HepG2 (cell line): Measurements from ENCODE around the gene ANKRD11. TPM values are rescaled to one million over a fixed set of nuclear protein-coding genes. Genes with fewer than 3 reads are reported as not detected.

Experiments used
- DNMT1 ChIP-seq: sonication (generic); formaldehyde crosslinking; IDR thresholded peaks from 2 replicates; pipeline ENCODE4 v1.5.1; 2020; ENCODE audit warnings: mild to moderate bottlenecking, missing genetic modification reagents
- FOXA1 ChIP-seq, 2 experiments: fragments of 450-650 bp in 1 of 2; sonication (generic) in 1 of 2; formaldehyde crosslinking in 1 of 2; IDR thresholded peaks; 2 replicates each; pipeline versions ENCODE4 v1.4.0 to v1.6.1; 2016 to 2020; ENCODE audit warnings: missing genetic modification reagents in 1 of 2
- JDP2 ChIP-seq: sonication (generic); formaldehyde crosslinking; IDR thresholded peaks from 2 replicates; pipeline ENCODE4 v1.8.1; 2022; ENCODE audit warnings: missing genetic modification reagents, borderline replicate concordance
- MAFF ChIP-seq: IDR thresholded peaks from 2 replicates; pipeline ENCODE4 v1.6.1; 2011; ENCODE audit warnings: low read depth, low read length, improper control_type of control experiment
- MED8 ChIP-seq: sonication (generic); formaldehyde crosslinking; IDR thresholded peaks from 2 replicates; pipeline ENCODE4 v1.8.1; 2023; ENCODE audit warnings: mild to moderate bottlenecking, missing genetic modification reagents; ENCODE audit not compliant: insufficient replicate concordance
- MIXL1 ChIP-seq: IDR thresholded peaks from 2 replicates; pipeline ENCODE4 v1.6.1; 2016
- NCOA1 ChIP-seq: sonication (generic); formaldehyde crosslinking; IDR thresholded peaks from 2 replicates; pipeline ENCODE4 v1.9.0; 2021; ENCODE audit warnings: missing genetic modification reagents
- NFE2 ChIP-seq: sonication (generic); formaldehyde crosslinking; IDR thresholded peaks from 2 replicates; pipeline ENCODE4 v1.4.0; 2020; ENCODE audit warnings: missing genetic modification reagents
- PHB2 ChIP-seq: fragments of 450-650 bp; IDR thresholded peaks from 2 replicates; pipeline ENCODE4 v1.6.1; 2018; ENCODE audit not compliant: partially characterized antibody
- SIN3B ChIP-seq: fragments of 150-350 bp; IDR thresholded peaks from 2 replicates; pipeline ENCODE4 v1.6.1; 2014; ENCODE audit warnings: low read length
- TARDBP ChIP-seq: sonication (generic); formaldehyde crosslinking; IDR thresholded peaks from 2 replicates; pipeline ENCODE4 v1.8.0; 2022; ENCODE audit warnings: mild to moderate bottlenecking, missing genetic modification reagents
- YEATS4 ChIP-seq: sonication (generic); formaldehyde crosslinking; IDR thresholded peaks from 2 replicates; pipeline ENCODE4 v1.4.0; 2020; ENCODE audit warnings: missing genetic modification reagents, borderline replicate concordance
- ZC3H13 ChIP-seq: sonication (generic); formaldehyde crosslinking; IDR thresholded peaks from 2 replicates; pipeline ENCODE4 v1.8.1; 2023; ENCODE audit warnings: mild to moderate bottlenecking, missing genetic modification reagents, moderate library complexity
- ZNF12 ChIP-seq: sonication (generic); formaldehyde crosslinking; IDR thresholded peaks from 2 replicates; pipeline ENCODE4 v1.5.0; 2020; ENCODE audit warnings: missing genetic modification reagents
- ZNF343 ChIP-seq: sonication (generic); formaldehyde crosslinking; IDR thresholded peaks from 2 replicates; pipeline ENCODE4 v1.4.0; 2020; ENCODE audit warnings: mild to moderate bottlenecking, missing genetic modification reagents
- ZNF577 ChIP-seq: sonication (generic); formaldehyde crosslinking; IDR thresholded peaks from 2 replicates; pipeline ENCODE4 v1.4.0; 2020; ENCODE audit warnings: mild to moderate bottlenecking, low read depth, missing genetic modification reagents, borderline replicate concordance
- ZNF780A ChIP-seq: sonication (generic); formaldehyde crosslinking; IDR thresholded peaks from 2 replicates; pipeline ENCODE4 v1.8.0; 2022; ENCODE audit warnings: mild to moderate bottlenecking, missing genetic modification reagents, moderate library complexity
- polyA plus RNA-seq, 8 experiments: library from polyadenylated mRNA; depleted of rRNA in 3 of 8; stranded (reverse) in 7 of 8; unstranded in 1 of 8; fragments of >200 nt; fragmentation: Illumina TruSeq in 4 of 8; extraction: Trizol in 4 of 8; gene quantifications; 2 replicates each; pipeline versions ENCODE4 v1.2.1 to v1.2.3, GENCODE V29; 2011 to 2016; ENCODE audit warnings: low read depth in 4 of 8, missing spikeins in 1 of 8, mixed read lengths in 1 of 8; ENCODE audit not compliant: insufficient read depth in 1 of 8
- total RNA-seq, 5 experiments: library from RNA; depleted of rRNA; stranded (reverse); fragments of >200 nt; fragmentation: Illumina TruSeq; extraction: Trizol; gene quantifications; 2 replicates each; pipeline ENCODE4 v1.2.3, GENCODE V29; 2016; ENCODE audit warnings: low read depth in 1 of 5
- TF ChIP-seq, protein P1 (sequence below): sonication (generic); formaldehyde crosslinking; IDR thresholded peaks from 2 replicates; pipeline ENCODE4 v1.4.0; 2020; ENCODE audit warnings: missing genetic modification reagents
- TF ChIP-seq, protein P2 (sequence below): sonication (generic); formaldehyde crosslinking; IDR thresholded peaks from 2 replicates; pipeline ENCODE4 v1.5.1; 2020; ENCODE audit warnings: missing genetic modification reagents, mild to moderate bottlenecking, borderline replicate concordance
- TF ChIP-seq, protein P3 (sequence below): sonication (generic); formaldehyde crosslinking; IDR thresholded peaks from 2 replicates; pipeline ENCODE4 v1.4.0; 2020; ENCODE audit warnings: missing genetic modification reagents

ANKRD11 gene
- total and polyA plus RNA-seq, 2 of the 13 experiments (the other 11 are each of a cell fraction or from before 2014, with no cell fraction given): 21.4 to 38.4 TPM

DNA sequence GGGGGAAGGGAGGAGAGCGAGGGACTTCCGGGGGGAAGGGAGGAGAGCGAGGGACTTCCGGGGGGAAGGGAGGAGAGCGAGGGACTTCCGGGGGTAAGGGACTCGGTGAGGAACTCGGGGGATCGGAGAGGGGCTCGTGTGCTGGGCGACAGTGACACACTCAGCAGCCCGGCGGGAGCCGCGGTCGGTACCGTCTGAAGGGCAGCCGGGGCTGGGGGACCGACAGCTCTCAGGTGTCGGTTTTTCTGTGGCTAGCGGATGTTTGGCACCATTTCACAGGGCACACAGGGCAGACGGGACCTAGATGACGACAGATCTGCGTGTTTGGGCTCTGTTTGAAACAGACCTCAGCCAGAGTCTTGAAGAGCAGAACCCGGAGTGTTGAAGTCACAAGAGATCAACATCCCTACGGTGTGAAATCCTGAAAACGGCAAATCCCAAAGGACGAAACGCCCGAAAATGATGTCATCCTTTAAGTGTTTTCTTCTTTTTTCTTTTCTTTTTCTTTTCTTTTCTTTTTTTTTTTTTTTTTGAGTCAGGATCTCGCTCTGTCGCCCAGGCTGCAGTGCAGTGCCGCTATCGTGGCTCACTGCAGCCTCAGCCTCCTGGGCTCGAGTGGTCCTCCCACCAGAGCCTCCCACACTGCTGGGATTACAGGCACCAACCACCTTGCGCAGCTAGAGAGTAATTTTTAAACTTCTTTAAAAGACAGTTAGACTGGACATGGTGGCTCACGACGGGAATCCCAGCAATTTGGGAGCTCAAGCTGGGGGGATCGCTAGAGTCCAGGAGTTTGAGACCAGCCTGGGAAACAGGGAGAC lies 249.0 kb downstream of the ANKRD11 start (continued):
- TF ChIP-seq FOXA1 (IDR thresholded peaks at IDR 0.05): no peak
- 0 out of 2 replicates have a peak, but pooled peaks have one; percentile 19 for TF ChIP-seq FOXA1 (CRISPR knock-in tag; IDR thresholded peaks at IDR 0.05)
- no peak for TF ChIP-seq NFE2 (CRISPR knock-in tag)
- TF ChIP-seq, protein P1, sequence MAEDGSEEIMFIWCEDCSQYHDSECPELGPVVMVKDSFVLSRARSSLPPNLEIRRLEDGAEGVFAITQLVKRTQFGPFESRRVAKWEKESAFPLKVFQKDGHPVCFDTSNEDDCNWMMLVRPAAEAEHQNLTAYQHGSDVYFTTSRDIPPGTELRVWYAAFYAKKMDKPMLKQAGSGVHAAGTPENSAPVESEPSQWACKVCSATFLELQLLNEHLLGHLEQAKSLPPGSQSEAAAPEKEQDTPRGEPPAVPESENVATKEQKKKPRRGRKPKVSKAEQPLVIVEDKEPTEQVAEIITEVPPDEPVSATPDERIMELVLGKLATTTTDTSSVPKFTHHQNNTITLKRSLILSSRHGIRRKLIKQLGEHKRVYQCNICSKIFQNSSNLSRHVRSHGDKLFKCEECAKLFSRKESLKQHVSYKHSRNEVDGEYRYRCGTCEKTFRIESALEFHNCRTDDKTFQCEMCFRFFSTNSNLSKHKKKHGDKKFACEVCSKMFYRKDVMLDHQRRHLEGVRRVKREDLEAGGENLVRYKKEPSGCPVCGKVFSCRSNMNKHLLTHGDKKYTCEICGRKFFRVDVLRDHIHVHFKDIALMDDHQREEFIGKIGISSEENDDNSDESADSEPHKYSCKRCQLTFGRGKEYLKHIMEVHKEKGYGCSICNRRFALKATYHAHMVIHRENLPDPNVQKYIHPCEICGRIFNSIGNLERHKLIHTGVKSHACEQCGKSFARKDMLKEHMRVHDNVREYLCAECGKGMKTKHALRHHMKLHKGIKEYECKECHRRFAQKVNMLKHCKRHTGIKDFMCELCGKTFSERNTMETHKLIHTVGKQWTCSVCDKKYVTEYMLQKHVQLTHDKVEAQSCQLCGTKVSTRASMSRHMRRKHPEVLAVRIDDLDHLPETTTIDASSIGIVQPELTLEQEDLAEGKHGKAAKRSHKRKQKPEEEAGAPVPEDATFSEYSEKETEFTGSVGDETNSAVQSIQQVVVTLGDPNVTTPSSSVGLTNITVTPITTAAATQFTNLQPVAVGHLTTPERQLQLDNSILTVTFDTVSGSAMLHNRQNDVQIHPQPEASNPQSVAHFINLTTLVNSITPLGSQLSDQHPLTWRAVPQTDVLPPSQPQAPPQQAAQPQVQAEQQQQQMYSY (CRISPR knock-in tag): peak; percentile 80
- peak; percentile 9; the same call in 1 of the 2 replicates for TF ChIP-seq MIXL1 (CRISPR knock-in tag)
- TF ChIP-seq MED8: peak; percentile 46
- TF ChIP-seq ZNF780A (CRISPR knock-in tag): no peak
- no peak for TF ChIP-seq JDP2 (CRISPR knock-in tag)
- TF ChIP-seq ZC3H13: no peak; the same call in 1 of the 2 replicates
- peak; percentile 87 for TF ChIP-seq DNMT1 (CRISPR knock-in tag)
- TF ChIP-seq ZNF12 (CRISPR knock-in tag): peak; percentile 75; the same call in 1 of the 2 replicates
- TF ChIP-seq, protein P2, sequence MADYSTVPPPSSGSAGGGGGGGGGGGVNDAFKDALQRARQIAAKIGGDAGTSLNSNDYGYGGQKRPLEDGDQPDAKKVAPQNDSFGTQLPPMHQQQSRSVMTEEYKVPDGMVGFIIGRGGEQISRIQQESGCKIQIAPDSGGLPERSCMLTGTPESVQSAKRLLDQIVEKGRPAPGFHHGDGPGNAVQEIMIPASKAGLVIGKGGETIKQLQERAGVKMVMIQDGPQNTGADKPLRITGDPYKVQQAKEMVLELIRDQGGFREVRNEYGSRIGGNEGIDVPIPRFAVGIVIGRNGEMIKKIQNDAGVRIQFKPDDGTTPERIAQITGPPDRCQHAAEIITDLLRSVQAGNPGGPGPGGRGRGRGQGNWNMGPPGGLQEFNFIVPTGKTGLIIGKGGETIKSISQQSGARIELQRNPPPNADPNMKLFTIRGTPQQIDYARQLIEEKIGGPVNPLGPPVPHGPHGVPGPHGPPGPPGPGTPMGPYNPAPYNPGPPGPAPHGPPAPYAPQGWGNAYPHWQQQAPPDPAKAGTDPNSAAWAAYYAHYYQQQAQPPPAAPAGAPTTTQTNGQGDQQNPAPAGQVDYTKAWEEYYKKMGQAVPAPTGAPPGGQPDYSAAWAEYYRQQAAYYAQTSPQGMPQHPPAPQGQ: no peak
- TF ChIP-seq, protein P3, sequence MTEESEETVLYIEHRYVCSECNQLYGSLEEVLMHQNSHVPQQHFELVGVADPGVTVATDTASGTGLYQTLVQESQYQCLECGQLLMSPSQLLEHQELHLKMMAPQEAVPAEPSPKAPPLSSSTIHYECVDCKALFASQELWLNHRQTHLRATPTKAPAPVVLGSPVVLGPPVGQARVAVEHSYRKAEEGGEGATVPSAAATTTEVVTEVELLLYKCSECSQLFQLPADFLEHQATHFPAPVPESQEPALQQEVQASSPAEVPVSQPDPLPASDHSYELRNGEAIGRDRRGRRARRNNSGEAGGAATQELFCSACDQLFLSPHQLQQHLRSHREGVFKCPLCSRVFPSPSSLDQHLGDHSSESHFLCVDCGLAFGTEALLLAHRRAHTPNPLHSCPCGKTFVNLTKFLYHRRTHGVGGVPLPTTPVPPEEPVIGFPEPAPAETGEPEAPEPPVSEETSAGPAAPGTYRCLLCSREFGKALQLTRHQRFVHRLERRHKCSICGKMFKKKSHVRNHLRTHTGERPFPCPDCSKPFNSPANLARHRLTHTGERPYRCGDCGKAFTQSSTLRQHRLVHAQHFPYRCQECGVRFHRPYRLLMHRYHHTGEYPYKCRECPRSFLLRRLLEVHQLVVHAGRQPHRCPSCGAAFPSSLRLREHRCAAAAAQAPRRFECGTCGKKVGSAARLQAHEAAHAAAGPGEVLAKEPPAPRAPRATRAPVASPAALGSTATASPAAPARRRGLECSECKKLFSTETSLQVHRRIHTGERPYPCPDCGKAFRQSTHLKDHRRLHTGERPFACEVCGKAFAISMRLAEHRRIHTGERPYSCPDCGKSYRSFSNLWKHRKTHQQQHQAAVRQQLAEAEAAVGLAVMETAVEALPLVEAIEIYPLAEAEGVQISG (CRISPR knock-in tag): peak; percentile 95
- 0 out of 2 replicates have a peak, but pooled peaks have one; percentile 72 for TF ChIP-seq SIN3B
- peak; percentile 54; the same call in 1 of the 2 replicates for TF ChIP-seq NCOA1
- 0 out of 2 replicates have a peak, but pooled peaks have one; percentile 36 for TF ChIP-seq ZNF343
- TF ChIP-seq MAFF: no peak; the same call in 1 of the 2 replicates
- peak; percentile 91 for TF ChIP-seq TARDBP (CRISPR knock-in tag)
- no peak for TF ChIP-seq ZNF577
- no peak for TF ChIP-seq PHB2
- TF ChIP-seq YEATS4 (CRISPR knock-in tag): peak; percentile 94
